IMR-90 (cell line): ENCODE results near the gene MYL11. TPM values are rescaled to one million over a fixed set of nuclear protein-coding genes. Genes with fewer than 3 reads are reported as not detected.

ENCODE experiments used
- ATAC-seq: fragments of 200-7000 bp; cut with Tn5 transposase; 2 replicates; pipeline ENCODE4 v1.9.1; 2020; ENCODE audit warnings: low read depth, mild to moderate bottlenecking, moderate library complexity
- BruUV-seq: library from RNA; stranded (reverse); fragments of 400-500 nt; replicated peaks from 2 replicates; lab custom pipeline; 2021; lab: Mats Ljungman, UMichigan
- CTCF ChIA-PET: fragments of 300-600 bp; formaldehyde crosslinking; extraction: SDS; loops from one replicate; lab custom pipeline; 2021; ENCODE audit warnings: antibody characterized with exemption; lab: Yijun Ruan, JAX
- POLR2A ChIA-PET: fragments of 300-600 bp; sonication (Branson Sonifier 250); formaldehyde crosslinking; loops from one replicate; lab custom pipeline; 2022; ENCODE audit warnings: antibody characterized with exemption; ENCODE audit not compliant: unreplicated experiment; lab: Charles Lee
- DNase-seq: peaks from one replicate; pipeline ENCODE4 v3.0.0; 2013
- H2AFZ ChIP-seq: replicated peaks from 2 replicates; pipeline ENCODE3; 2013; ENCODE audit warnings: low read length, mild to moderate bottlenecking; ENCODE audit not compliant: poor library complexity
- H2AK5ac ChIP-seq: 2 replicates; pipeline ENCODE4 v1.6.1; 2013; ENCODE audit warnings: low read depth, low read length, inconsistent platforms
- H2AK9ac ChIP-seq: replicated peaks from 2 replicates; pipeline ENCODE3; 2013; ENCODE audit warnings: mild to moderate bottlenecking, low read depth, low read length, moderate library complexity; ENCODE audit not compliant: poor library complexity
- H2BK120ac ChIP-seq: 2 replicates; pipeline ENCODE4 v1.6.1; 2013; ENCODE audit warnings: low read depth, low read length, inconsistent platforms
- H2BK15ac ChIP-seq: 3 replicates; pipeline ENCODE4 v1.6.1; 2013; ENCODE audit warnings: low read depth, low read length, inconsistent platforms
- H2BK20ac ChIP-seq: 2 replicates; pipeline ENCODE4 v1.6.1; 2013; ENCODE audit warnings: low read depth, mild to moderate bottlenecking, inconsistent platforms, low read length, moderate library complexity
- H2BK5ac ChIP-seq: 2 replicates; pipeline ENCODE4 v1.6.1; 2013; ENCODE audit warnings: mild to moderate bottlenecking, low read depth, low read length, inconsistent platforms; ENCODE audit not compliant: poor library complexity, severe bottlenecking
- H3K14ac ChIP-seq: replicated peaks from 2 replicates; pipeline ENCODE4 v1.6.1; 2013; ENCODE audit warnings: low read depth, low read length, inconsistent platforms
- H3K18ac ChIP-seq: 2 replicates; pipeline ENCODE4 v1.6.1; 2013; ENCODE audit warnings: low read depth, low read length, control low read depth
- H3K23ac ChIP-seq: 2 replicates; pipeline ENCODE4 v1.6.1; 2013; ENCODE audit warnings: low read depth, low read length, inconsistent platforms
- H3K27ac ChIP-seq: 2 replicates; pipeline ENCODE4 v1.5.1; 2013; ENCODE audit warnings: mild to moderate bottlenecking, control low read depth, low read length; ENCODE audit not compliant: insufficient read depth
- H3K27me3 ChIP-seq: 2 replicates; pipeline ENCODE4 v1.6.1; 2013; ENCODE audit warnings: low read length; ENCODE audit not compliant: control insufficient read depth, insufficient read depth
- H3K36me3 ChIP-seq: 2 replicates; pipeline ENCODE4 v1.6.1; 2013; ENCODE audit warnings: low read length, mixed read lengths; ENCODE audit not compliant: control insufficient read depth, insufficient read depth
- H3K4ac ChIP-seq: 2 replicates; pipeline ENCODE4 v1.6.1; 2013; ENCODE audit warnings: low read depth, low read length, inconsistent platforms
- H3K4me1 ChIP-seq: 2 replicates; pipeline ENCODE4 v1.6.1; 2013; ENCODE audit warnings: low read length, mixed read lengths; ENCODE audit not compliant: control insufficient read depth, insufficient read depth
- H3K4me2 ChIP-seq: 2 replicates; pipeline ENCODE4 v1.6.1; 2013; ENCODE audit warnings: low read depth, mild to moderate bottlenecking, control low read depth, low read length, moderate library complexity
- H3K4me3 ChIP-seq: 2 replicates; pipeline ENCODE4 v1.5.1; 2013; ENCODE audit warnings: low read depth, mild to moderate bottlenecking, control low read depth, low read length, moderate library complexity; ENCODE audit not compliant: insufficient read depth
- H3K56ac ChIP-seq: 2 replicates; pipeline ENCODE4 v1.6.1; 2013; ENCODE audit warnings: low read length, inconsistent platforms; ENCODE audit not compliant: insufficient read depth; ENCODE audit errors: extremely low read depth
- H3K79me1 ChIP-seq, 2 experiments: 2 replicates each; pipeline ENCODE4 v1.6.1; 2013; ENCODE audit warnings: low read length in 2 of 2, inconsistent platforms in 1 of 2, low read depth in 1 of 2
- H3K9ac ChIP-seq: 2 replicates; pipeline ENCODE4 v1.6.1; 2013; ENCODE audit warnings: low read depth, low read length, control low read depth
- H3K9me1 ChIP-seq: 2 replicates; pipeline ENCODE4 v1.6.1; 2013; ENCODE audit warnings: low read length, inconsistent platforms; ENCODE audit not compliant: insufficient read depth
- H3K9me3 ChIP-seq: 2 replicates; pipeline ENCODE4 v1.6.1; 2013; ENCODE audit warnings: low read length; ENCODE audit not compliant: control insufficient read depth, insufficient read depth
- H4K20me1 ChIP-seq: 2 replicates; pipeline ENCODE4 v1.6.1; 2013; ENCODE audit warnings: low read length, inconsistent platforms; ENCODE audit not compliant: insufficient read depth
- H4K5ac ChIP-seq: 2 replicates; pipeline ENCODE4 v1.6.1; 2013; ENCODE audit warnings: mild to moderate bottlenecking, low read depth, low read length, control low read depth
- H4K8ac ChIP-seq, 2 experiments: 2 replicates each; pipeline ENCODE4 v1.6.1; 2013; ENCODE audit warnings: low read depth in 2 of 2, low read length in 2 of 2, control low read depth in 1 of 2, inconsistent platforms in 1 of 2
- H4K91ac ChIP-seq: 2 replicates; pipeline ENCODE4 v1.6.1; 2013; ENCODE audit warnings: low read depth, low read length, inconsistent platforms; ENCODE audit not compliant: insufficient read depth
- RAD21 ChIP-seq: IDR thresholded peaks from 2 replicates; pipeline ENCODE4 v1.6.1; 2012; ENCODE audit warnings: low read length, improper control_type of control experiment
- WGBS, 2 experiments: methylation state at CpG; one replicate each; pipeline versions ENCODE4 v1.1.5 to v1.1.7; 2013; ENCODE audit warnings: missing lambda C conversion rate in 2 of 2; ENCODE audit not compliant: insufficient read length in 1 of 2; ENCODE audit errors: extremely low coverage in 2 of 2; 5-methylcytosine and 5-hydroxymethylcytosine counted together
- dilution Hi-C: fragments of 300-500 bp; cut with HindIII; formaldehyde crosslinking; loops from one replicate; pipeline ENCODE4 v1.14.3; 2018; ENCODE audit warnings: low sequenced_read_pairs; ENCODE audit not compliant: unreplicated experiment
- in situ Hi-C: fragments of 300-500 bp; cut with MboI; formaldehyde crosslinking; loops from 3 replicates; pipeline ENCODE4 v1.14.3; 2019; ENCODE audit warnings: low sequenced_read_pairs, inconsistent platforms, mixed read lengths
- intact Hi-C: fragments of 100-400 bp; cut with micrococcal nuclease; formaldehyde crosslinking; loops from 2 replicates; pipeline ENCODE4 v1.10.0; 2022
- polyA plus RNA-seq, 3 experiments: library from polyadenylated mRNA; depleted of rRNA; stranded (reverse); fragments of >200 nt; gene quantifications; 2 replicates each; pipeline ENCODE4 v1.2.3, GENCODE V29; 2012; ENCODE audit warnings: low replicate concordance in 1 of 3
- total RNA-seq: library from RNA; depleted of rRNA; stranded (reverse); fragments of >200 nt; gene quantifications from 2 replicates; pipeline ENCODE4 v1.2.3, GENCODE V29; 2012
- TF ChIP-seq, protein P1 (sequence below): fragments of 150-350 bp; IDR thresholded peaks from 2 replicates; pipeline ENCODE4 v1.6.1; 2017; ENCODE audit warnings: mild to moderate bottlenecking, antibody characterized with exemption, low read length, low read depth

Gene MYL11
- total and polyA plus RNA-seq, 2 of the 4 experiments (the other 2 are of a cell fraction), result 1.1 TPM; not detected in 1

DNA sequence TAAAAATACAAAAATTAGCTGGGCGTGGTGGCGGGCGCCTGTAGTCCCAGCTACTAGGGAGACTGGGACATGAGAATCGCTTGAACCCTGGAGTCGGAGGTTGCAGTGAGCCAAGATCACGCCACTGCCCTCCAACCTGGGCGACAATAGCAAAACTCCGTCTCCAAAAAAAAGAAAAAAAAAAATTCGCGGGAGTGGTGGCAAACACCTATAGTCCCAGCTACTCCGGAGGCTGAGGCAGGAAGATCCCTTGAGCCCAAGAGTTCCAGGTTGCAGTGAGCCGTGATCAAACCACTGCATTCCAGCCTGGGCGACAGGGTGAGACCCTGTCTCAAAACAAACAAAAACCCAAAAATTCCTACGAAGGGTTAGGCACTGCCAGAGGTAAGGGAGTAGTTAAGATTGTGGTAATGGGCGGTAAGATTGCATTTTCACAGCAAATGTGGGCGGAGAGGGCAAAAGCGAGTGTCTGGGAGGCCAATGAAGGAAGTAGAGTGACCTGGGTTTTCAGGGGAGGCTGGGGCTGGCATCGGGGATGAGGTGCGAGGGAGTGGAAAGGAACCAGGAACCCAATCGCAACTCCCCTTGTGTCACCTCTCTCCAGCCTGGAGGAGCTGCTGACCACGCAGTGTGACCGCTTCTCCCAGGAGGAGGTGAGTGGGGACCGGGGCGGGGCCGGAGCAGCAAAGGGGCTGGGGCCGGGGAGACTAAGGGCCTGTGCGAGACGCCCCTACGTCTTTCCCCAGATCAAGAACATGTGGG lies 2.6 kb downstream of the MYL11 start:
- CTCF ChIA-PET, result no interaction called here
- DNase-seq, result no peak
- peak overlapping the region; percentile 88 for H2AK5ac ChIP-seq
- H3K4me2 ChIP-seq, result peak overlapping the region; percentile 52
- H2BK120ac ChIP-seq, result peak overlapping the region; percentile 45
- H3K27me3 ChIP-seq, result no peaks in the 10 kb centered on the region
- intact Hi-C loops, result no loop called here
- POLR2A ChIA-PET, result no interaction called here
- no peaks in the 10 kb centered on the region for H3K36me3 ChIP-seq
- H3K14ac ChIP-seq, result peak overlapping the region; percentile 96
- H4K20me1 ChIP-seq, result peaks cover 10% of the 10 kb centered on the region
- peaks cover 5 to 30% of the 10 kb centered on the region in 2 experiments for H3K79me1 ChIP-seq
- peak overlapping the region; percentile 98 to 99 for H4K8ac ChIP-seq
- peak overlapping the region; percentile 6 for H3K4me3 ChIP-seq
- H2AK9ac ChIP-seq, result peak overlapping the region; percentile 100
- H2AFZ ChIP-seq, result peak overlapping the region; percentile 99
- H3K9ac ChIP-seq, result peak overlapping the region; percentile 59
- no peak for ATAC-seq
- H4K91ac ChIP-seq, result peak overlapping the region; percentile 88
- no peak for TF ChIP-seq RAD21
- TF ChIP-seq, protein P1, sequence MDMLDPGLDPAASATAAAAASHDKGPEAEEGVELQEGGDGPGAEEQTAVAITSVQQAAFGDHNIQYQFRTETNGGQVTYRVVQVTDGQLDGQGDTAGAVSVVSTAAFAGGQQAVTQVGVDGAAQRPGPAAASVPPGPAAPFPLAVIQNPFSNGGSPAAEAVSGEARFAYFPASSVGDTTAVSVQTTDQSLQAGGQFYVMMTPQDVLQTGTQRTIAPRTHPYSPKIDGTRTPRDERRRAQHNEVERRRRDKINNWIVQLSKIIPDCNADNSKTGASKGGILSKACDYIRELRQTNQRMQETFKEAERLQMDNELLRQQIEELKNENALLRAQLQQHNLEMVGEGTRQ, result 0 out of 2 replicates have a peak, but pooled peaks have one; percentile 7
- in situ Hi-C loops, result no loop called here
- peak overlapping the region; percentile 90; the same call in 1 of the 2 replicates for H3K23ac ChIP-seq
- peak overlapping the region; percentile 98 for H3K4ac ChIP-seq
- no TSS peak for BruUV-seq
- peak overlapping the region; percentile 89 for H3K27ac ChIP-seq
- peaks cover 16% of the 10 kb centered on the region for H3K9me1 ChIP-seq
- peak overlapping the region; percentile 69; the same call in 1 of the 3 replicates for H2BK15ac ChIP-seq
- peaks cover 7% of the 10 kb centered on the region for H3K4me1 ChIP-seq
- H2BK20ac ChIP-seq, result peak overlapping the region; percentile 9
- WGBS, 2 experiments, result 100% methylated on average over 3 of the region's 29 CpGs; no CpG with 5 or more reads in 1 of the 2 experiments
- H2BK5ac ChIP-seq, result peak overlapping the region; percentile 88
- peak overlapping the region; percentile 93 for H4K5ac ChIP-seq
- H3K9me3 ChIP-seq, result no peaks in the 10 kb centered on the region
- H3K56ac ChIP-seq, result peak overlapping the region; percentile 13
- peak overlapping the region; percentile 46 for H3K18ac ChIP-seq
- dilution Hi-C loops, result no loop called here
